WI38 (cell line): ENCODE measurements around the gene ZMYND15.

Source experiments
- H3K4me3 ChIP-seq: 2 replicates; pipeline ENCODE4 v1.5.1; 2011; ENCODE audit warnings: low read depth, mild to moderate bottlenecking, control low read depth, low read length
- TF ChIP-seq, protein P1 (sequence below): IDR thresholded peaks from 2 replicates; pipeline ENCODE4 v1.5.1; 2012; ENCODE audit warnings: low read depth, mild to moderate bottlenecking, control low read depth, low read length

Gene ZMYND15

DNA sequence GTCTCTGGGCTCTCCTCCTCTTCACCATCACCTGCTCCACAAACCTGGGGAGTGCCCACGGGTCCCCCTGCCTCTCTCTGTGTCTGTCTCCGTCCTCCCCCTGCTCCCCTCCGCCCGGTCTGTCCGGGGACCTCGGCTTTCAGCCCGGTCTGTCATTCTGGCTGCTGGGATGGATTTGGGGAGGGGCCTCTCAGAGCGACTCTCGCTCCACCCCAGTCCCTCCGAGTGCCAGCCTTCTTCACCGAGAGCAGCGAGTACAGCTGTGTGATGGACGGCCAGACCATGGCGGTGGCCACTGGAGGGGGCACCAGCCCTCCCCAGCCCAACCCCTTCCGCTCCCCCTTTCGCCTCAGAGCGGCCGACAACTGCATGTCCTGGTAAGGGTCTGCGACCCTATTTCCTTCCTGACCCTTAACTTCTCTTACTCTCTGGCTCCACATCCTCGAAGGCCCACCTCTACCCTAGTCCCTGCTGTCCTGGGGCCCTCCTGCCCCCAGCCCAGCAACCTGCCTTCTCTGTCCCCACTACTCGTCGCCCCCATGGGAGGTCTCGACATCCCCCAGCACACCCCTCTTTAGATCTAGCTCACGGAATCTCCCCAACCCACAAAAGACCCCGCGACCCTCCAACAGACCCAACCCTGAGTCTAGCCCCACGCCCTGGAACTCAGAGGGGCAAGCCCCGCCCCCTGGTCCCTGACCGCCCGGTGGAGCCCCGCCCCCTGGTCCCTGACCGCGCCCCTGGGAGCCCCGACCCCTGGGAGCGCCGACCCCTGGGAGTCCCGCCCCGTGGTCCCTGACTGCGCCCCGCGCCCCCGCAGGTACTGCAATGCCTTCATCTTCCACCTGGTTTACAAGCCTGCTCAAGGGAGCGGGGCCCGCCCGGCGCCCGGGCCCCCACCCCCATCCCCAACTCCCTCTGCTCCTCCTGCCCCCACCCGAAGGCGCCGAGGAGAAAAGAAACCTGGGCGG, 5.7 kb downstream of the ZMYND15 start:
- H3K4me3 ChIP-seq = no peak overlapping the region
- TF ChIP-seq, protein P1, sequence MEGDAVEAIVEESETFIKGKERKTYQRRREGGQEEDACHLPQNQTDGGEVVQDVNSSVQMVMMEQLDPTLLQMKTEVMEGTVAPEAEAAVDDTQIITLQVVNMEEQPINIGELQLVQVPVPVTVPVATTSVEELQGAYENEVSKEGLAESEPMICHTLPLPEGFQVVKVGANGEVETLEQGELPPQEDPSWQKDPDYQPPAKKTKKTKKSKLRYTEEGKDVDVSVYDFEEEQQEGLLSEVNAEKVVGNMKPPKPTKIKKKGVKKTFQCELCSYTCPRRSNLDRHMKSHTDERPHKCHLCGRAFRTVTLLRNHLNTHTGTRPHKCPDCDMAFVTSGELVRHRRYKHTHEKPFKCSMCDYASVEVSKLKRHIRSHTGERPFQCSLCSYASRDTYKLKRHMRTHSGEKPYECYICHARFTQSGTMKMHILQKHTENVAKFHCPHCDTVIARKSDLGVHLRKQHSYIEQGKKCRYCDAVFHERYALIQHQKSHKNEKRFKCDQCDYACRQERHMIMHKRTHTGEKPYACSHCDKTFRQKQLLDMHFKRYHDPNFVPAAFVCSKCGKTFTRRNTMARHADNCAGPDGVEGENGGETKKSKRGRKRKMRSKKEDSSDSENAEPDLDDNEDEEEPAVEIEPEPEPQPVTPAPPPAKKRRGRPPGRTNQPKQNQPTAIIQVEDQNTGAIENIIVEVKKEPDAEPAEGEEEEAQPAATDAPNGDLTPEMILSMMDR = no peak

DNA sequence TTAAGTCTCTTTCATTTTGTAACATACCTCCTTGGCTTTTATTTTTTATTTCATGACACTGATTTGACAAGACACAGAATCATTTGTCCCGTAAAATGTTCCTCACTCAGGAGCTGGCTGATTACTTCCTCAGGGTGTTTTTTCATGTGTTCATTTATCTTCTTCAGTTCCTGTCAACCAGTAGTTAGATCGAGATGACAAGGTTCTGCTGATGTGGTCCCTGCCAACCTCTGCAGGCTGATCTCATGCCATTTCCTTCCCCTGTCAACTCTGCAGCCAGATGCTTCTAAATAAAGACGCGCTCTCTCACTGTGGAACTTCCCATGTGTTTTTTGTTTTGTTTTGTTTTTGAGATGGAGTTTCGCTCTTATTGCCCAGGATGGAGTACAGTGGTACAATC, 8.2 kb downstream of the ZMYND15 start:
- no peak overlapping the region for H3K4me3 ChIP-seq
- TF ChIP-seq, protein P1 = no peak

DNA sequence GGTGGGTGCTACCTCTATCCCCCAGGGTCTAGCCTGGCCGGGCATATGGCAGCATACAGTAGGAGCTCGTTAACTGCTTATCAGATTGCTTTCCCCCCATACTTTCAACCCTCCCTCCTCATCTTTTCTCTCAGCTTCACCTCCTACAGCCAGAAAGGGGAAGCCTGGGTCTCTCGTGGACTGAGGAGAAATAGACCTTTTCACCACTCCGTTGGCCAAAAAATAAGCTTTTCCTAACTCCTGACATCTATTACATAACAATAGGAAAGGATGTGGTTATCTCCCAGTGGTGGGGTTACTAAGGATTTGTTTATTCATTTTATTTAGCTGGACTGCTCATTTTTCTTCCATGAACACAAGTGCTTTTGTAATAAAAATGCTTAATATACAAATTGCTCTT, 9.1 kb downstream of the ZMYND15 start:
- no peak overlapping the region for H3K4me3 ChIP-seq
- TF ChIP-seq, protein P1 = no peak

DNA sequence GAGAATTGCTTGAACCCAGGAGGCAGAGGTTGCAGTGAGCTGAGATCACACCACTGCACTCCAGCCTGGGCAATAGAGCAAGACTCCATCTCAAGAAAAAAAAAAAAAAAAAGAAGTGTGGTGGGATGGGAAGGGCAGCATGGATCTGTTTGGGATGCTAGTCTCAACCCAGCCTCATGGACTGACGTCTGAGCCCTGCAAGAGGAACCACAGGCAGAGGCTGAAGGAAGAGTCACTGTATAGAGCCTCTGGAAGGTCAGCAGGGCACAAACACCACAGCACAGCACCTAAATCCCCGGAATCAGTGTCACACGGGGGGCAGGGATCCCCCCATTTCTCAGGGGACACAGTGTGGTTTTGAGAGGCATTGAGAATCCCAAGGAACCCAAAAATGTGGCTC, 11.0 kb downstream of the ZMYND15 start:
- TF ChIP-seq, protein P1 = no peak
- H3K4me3 ChIP-seq = no peak overlapping the region

DNA sequence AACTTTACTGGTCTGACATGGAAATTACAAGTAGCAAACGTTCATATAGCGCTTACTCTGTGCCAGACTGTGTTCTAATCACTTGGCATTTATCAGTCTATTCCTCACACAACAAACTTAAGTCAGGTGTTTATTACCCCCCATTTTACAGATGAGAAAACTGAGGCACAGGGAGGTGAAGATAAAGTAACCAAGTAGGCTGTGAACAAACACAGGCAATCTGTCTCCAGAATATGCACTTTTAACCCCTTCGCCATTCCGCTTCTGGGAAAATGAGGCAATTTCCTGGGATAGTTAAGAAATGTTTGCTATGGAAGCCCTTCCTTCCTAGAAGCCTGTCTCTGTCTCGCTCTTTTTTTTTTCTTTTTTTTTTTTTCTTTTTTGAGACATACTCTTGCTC, 12.3 kb downstream of the ZMYND15 start:
- H3K4me3 ChIP-seq = no peak overlapping the region
- TF ChIP-seq, protein P1 = no peak

DNA sequence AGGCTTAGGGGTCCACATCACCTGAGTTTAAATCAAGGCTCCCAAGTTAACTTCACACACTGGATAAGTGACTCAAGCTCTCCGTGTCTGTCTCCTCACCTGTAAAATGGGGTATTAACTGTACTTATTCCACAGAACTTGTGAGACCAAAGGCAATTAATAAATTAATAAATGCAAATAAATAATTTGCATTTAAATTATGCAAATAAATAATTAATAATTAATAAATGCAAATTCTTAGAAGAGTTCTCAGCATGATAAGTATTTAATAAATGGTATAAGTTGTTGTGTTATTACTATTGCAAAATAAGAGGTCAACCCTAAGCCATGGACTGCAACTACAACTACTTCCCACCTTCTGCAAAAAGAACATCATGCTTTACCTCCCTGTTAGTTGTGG, 13.8 kb downstream of the ZMYND15 start:
- no peak overlapping the region for H3K4me3 ChIP-seq
- TF ChIP-seq, protein P1 = no peak

DNA sequence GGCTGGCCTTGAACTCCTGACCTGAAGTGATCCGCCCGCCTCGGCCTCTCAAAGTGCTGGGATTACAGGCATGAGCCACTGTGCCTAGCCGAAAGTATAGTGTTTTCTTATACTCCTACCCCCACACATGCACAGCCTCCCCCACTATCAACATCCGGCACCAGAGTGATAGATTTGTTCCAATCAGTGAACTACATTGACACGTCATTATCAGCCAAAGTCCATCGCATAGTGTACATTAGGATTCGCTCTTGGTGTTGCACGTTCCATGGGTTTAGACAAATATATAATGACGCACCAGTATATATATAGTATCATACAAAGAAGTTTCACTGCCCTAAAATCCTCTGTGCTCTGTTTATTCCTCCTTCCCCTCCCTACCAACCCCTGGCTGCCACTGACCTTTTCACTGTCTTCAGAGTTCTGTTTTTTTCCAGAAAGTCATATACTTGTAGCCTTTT, 20.2 kb downstream of the ZMYND15 start:
- H3K4me3 ChIP-seq = no peak overlapping the region
- TF ChIP-seq, protein P1 = no peak
